8988T (cell line): ENCODE results near the gene CTNNA2.

Experiments
- DNase-seq: peaks from one replicate; pipeline ENCODE4 v3.0.0; 2011

The CTNNA2 gene

DNA sequence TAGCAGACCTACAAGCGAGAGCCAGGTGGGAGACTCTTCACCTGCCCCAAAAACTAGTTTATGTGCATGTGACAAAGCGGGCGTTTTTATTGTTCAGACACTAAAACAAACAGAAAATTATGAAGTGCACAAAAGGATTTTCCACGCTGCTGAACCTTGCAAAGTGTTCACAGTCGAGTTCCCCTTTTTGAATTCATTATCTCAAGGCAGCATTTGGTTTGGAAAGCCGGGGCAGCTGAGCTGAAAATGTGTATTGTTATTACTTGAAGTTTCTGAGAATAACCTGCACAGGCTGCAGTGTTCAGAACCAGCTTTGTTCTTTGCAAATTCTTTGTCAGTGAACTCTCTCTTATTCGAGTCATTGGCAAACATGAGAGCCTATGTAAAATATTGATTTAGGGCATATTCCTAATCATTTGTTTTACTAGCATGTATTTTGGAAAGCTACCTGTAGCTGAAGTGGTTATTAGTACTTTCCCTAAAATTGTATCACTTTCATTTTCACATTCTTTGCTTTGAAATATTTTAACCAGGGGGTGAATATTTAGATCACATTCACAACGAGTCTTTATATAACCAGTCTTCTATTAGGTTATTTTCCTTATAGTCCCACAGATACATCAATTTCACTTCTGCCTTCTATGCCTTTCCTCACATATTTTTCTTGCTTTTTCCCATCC, 732.2 kb downstream of the CTNNA2 start:
- no peak for DNase-seq

DNA sequence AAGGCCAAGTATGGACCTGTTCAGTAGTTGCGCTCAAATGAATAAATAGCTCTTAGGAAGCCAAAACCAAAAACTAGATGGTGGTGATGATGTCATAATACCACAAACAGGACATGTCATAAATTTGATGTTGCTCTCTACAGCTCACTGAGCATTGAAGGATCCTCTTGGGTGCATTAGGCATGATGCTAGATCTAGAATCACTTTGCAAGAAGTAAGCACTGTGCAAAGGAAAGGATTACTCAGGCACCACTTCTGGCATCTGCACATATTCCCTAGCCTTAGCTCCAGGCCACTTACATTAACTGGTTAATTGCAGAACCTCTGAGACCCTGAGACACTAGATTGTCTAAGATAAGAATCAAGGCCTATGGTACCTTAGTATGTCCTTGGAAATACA, 733.7 kb downstream of the CTNNA2 start:
- no peak for DNase-seq

DNA sequence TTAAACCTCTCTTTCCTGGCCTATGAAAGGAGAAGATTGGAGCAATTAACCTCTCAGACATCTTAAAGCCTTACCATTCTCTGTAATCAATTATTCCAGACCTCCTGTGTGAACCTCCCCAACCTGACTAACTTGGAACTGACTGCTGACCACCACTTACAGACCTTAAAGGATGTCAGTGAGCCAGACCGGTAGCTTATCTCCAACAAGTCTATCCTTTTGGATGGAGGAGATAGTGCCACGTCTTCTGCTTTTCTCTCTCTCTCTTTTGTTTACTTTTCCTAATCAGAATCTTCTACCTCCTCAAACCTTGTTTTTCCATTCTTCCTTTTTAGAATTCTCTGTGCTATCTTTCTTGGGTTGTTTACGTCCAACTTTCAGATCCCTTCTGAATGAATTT, 734.5 kb downstream of the CTNNA2 start:
- DNase-seq, result no peak

DNA sequence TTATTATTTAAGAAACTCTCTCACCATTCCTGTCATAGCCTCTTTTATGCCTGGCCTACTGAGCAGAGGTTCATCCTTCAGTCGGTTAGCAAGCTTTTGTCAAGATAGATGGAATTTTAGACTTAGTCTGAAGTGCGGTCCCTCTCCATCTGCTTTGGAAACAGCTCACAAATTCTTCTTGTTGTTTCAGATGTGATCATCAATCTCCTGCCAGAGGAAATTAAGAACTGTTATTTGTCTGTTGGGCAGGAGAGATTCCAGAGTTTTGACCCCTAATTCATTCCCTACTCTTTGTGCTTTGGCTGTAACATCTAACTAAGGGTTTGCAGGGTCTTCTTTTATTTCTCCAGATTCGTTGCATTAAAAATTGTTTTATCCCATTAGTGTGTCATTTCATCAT, 735.3 kb downstream of the CTNNA2 start:
- DNase-seq, result no peak

DNA sequence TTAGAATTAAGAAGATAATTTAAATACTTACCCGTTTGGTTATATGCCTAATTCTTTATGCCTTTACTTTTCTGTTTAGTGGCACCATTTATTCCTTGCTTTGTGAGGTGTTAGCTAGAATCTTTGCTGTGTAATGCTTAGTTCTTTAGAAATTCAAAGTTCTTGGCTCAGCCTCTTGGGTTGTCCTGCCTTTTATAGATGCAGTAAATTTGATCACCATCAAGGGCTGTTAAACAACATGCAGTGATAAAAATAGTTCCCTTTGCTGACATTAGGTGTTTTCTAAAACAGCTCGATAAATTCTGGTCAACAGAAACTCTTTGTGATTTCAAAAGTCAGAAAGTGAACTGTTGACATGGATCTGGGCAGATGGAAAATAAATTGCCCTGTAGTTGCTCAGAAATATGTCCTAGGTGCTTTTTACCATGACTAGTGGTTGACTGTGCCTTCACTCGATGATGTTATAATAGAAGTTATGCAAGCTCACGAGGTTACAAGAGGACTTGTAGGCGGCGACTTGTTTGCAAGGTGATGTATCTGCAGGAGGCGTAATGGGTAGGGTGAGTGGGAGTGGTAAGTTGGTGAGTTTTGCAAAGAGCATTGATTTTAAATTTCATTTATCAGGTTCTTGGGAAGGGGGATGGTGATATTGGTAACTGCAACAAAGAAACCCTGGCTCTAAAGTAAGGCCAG, 739.6 kb downstream of the CTNNA2 start:
- no peak for DNase-seq

DNA sequence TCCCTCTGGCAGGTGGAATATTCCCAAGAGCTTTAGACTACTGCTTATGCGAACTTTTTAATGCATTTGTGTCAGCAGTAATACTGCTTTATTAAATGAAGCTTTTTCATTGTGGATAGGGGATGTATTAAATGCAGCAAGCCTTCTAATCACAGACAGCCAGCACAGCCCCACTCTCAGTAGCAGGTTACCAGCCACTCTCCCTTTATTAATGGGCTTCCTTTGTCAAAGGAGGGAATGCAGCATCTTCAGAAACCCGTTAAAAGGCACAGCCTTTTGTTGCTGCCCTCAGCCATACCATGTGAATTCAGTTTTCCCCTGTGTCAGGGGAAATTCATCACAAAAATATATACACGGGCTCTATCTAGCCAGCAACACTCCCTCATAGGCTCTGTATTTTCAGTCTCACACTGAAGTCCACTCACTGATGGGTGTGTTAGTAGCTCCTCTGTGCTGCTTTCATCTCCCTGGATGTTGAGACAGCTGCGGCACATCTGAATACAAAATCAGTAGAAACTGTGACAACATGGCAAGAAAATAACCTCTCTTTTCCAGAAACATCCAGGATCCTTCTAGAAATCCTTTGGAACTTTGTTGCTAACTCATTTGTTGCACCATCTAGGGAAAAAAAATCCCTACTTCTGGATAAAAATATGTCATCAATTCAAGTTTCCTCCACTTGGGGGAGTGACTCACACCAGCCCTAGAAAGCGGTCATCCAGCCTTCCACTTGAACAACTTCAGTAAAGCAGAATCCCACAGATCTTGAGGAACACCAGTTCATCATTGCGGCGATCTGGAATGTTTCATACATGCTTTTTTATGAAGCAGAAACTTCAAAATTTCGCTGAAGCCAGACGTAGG, 743.3 kb downstream of the CTNNA2 start:
- DNase-seq, result no peak

DNA sequence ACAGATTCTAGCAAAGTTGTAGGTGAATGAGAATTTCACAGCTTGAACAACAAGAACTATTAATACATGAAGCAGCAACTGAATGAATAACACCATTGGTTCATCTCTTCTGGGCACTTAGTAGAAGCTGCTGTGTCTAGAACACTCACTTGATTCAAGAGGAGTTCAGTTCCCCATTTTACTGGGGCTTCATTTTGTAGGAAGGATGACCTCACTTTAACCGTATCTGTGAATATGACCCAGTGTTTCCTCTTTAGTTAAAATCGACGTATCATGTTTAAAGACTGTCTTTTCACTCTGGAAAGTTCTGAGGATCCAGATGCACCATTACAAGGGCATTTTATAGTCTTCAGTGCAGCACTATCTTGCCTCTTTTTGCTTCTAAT, 743.9 kb downstream of the CTNNA2 start:
- DNase-seq, result no peak

DNA sequence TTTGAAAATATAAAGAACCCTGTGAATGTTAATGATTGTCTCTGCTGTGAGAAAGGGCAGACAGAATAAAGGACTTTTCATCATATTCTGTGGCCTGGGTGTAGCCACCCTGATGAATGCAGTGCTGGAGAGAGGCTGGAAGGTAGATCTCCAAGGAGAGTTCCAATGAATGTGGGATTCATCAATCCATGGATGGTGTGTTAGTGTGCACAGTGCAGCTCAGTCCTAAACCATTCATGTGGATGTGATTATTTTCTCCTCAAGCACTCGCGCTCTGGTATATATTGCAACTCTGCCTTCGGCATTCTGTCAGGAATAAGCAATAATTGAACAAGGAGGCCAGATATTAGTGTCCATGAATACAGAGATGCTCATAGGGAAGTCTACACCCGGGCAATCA, 744.6 kb downstream of the CTNNA2 start:
- DNase-seq, result no peak

DNA sequence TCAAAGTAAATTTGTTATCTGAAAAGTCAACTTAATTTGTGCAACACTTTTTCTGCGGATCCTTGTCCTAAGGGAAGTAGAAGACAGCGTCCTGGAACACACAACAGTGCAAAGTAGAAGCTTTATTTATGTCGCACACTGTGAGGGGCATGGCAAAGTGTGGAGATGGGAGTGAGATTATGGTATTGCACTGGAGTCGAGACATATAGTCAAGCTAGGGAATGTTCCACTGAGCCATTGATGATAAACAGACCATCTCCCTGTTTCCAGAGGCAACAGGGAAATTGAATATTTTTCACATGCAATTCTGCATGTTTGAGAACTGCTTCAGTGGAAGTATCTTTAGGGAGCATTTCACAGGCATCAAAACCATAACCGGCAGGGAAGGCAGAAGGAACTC, 745.5 kb downstream of the CTNNA2 start:
- DNase-seq, result no peak

DNA sequence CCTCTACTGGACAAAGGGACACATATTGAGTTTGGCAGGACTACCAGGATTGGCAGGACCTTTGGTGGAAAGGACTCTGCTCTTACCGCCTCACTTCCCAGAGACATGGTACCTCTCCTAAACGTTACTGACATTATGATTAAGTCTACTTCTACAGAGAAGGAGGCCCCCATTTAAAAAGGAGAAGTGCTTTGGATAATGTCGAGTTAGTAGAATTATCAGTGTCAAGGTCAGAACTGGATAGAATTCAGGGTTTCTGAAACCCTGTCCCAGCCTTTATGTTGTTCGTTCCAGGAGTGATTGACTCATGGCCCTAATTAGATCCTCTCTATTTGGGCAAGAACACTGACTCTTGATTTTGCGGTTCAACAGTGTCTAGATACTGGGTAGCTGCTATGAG, 745.9 kb downstream of the CTNNA2 start:
- DNase-seq, result no peak

DNA sequence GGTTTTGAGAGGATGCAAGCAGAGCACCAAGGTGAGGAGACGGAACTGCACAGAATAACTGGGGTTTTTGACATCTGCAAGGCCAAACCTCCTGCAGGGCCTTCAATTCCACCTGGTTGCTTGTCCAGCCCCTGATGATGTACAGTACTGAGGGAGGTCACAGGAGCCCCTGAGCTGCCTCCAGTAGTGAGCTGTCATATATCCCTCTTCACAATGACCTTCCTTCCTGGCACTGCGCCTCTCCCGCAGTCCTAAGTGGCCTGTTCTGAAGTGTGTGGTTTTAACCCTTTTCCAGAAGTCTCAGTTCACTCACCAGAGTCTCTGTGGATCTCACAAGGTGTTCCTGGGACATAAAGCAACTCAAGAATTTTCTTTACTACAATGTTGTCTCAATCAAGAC, 746.4 kb downstream of the CTNNA2 start:
- DNase-seq, result no peak

DNA sequence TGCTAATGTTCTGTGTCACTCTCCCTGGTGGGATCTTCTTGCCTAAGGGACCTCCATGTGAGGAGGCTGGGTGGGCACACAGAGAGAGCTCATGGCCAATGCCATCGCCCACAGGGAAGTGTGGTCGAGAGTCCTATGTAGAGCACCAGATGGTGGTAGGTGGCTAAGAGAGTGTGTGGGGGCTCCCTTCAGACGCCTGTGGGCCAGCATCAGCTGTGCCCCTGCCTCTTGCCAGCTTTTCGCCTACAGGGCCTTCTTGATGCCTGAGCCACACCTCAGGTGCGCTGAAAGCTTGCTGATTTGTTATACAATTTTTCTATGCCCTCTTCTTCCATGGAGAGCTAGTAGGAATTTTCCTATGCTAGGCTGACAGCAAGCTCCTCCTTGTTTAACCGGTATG, 753.4 kb downstream of the CTNNA2 start:
- DNase-seq, result no peak

DNA sequence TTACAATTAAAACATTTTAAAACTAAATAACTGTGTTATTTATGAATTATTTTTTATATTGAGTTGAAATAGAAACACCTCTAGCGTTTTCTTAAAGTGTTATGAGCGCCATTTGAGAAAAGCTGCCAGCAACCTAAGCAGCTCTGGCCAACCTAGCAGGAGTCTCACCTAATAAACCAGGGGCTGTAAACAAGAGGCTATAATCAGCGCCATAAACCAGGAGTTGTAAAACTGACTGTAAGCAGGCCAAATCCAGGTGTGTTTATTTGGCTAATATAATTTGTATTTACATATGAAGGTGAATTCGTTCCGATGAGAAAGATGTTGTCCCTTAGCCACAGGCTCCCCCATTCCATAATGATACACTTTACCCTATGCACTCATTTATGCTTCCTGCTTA, 757.0 kb downstream of the CTNNA2 start:
- no peak for DNase-seq

DNA sequence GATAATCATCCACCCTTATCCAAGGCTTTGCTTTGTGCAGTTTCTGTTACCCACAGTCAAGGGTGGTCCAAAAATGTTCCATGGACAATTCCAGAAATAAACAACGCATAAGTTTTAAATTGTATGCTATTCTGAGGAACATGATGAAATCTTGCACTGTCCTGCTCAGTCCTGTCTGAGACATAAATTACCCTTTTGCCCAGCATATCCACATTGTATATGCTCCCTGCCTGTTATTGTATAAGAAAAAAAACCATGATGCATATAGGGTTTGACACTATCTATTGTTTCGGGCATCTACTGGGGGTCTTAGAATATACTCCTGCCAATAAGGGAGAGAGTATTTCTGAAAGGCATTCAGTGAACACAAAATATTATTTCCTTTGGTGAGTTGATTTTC, 767.7 kb downstream of the CTNNA2 start:
- no peak for DNase-seq

DNA sequence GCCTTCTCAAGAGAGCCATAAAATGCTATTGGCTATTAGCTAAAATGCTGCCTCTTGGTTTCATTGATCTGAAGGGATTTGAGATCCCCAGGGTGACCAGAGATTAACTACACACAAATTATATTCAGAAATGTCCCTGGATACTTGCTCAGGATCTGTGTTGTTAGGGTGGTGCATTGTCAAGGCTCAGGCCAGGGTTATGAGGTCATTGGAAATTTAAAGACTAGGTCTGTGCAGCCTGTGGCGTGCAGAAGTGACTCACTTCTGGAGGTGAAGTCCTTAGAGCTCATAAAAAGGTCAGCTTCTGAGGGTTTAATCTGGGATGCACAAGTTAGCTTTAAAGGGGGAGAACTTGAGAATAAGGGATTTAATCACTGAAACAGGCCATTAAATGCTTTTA, 768.2 kb downstream of the CTNNA2 start:
- no peak for DNase-seq

DNA sequence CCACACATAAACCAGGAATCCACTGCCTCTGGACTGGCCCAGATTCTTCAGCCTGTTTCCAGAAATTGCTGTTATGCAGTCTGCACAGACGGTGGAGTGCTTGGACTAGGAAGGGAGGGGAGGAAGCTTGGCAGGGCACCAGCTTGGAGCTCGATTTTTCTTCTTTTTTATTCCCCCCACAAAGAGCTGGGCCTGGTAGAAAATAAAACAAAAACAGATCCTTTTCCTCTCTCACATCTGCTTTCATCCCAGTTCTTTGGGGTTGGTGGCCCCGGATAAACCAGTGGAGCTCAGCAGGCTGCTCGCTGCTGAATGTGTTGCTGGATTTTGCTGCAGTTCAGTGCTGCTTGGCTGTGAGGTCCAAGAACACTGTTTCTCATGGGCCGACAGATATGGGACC, 775.7 kb downstream of the CTNNA2 start:
- no peak for DNase-seq

DNA sequence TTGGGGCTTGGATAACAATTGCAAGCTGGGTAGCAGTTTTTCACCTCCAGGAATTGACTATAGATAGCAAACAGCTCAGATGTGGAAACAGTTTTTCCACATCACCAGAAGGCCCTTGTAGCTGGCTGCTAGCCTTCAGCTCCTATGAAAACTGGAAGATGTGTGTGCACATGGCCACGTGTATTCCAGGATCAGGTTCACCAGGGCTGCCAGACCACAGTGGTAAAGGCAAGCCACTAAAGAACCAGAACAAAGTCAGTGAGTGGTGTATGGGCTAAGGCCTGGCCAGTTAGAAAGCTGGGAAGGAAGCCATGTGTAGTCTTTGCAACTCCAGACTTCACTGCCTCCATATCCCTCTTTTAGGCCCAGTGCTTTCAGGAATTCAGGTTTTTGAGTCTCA, 778.8 kb downstream of the CTNNA2 start:
- no peak for DNase-seq

DNA sequence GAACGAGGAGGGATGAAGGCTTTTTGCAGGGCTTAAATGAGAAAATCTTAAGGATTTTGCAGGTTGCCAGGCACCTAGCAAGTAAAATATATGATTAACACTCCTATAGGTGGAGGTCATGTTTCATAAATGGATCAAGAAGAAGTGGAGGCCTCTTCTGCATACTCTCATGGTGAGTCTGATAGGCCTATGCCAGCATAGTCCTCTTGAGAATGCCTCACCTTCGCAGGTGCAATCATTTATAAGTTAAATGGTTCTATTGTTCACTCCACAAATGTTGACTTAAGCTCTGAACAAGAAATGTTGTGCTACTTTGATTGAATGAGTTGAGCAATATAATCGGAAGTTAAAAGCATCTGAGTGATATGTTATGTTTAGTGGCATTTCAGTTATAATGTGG, 779.6 kb downstream of the CTNNA2 start:
- DNase-seq, result no peak

DNA sequence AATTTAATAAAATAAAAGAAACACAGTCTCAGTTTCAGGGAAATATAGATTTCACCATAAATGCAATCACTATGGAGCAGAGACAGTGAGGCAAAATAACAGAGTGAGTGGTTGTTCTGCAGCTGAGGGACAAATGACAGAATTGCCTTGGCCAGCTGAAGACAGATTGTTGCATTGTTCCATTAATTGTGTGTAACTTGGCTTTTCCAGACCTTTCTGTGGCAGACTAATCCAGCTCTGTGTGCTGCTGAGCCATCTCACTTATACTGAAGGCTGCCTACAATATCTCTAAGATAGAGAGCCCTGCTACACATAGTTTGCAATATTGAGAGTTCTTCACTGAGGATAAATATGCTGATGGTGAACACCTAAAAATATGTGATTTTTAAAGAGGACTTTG, 780.2 kb downstream of the CTNNA2 start:
- no peak for DNase-seq

DNA sequence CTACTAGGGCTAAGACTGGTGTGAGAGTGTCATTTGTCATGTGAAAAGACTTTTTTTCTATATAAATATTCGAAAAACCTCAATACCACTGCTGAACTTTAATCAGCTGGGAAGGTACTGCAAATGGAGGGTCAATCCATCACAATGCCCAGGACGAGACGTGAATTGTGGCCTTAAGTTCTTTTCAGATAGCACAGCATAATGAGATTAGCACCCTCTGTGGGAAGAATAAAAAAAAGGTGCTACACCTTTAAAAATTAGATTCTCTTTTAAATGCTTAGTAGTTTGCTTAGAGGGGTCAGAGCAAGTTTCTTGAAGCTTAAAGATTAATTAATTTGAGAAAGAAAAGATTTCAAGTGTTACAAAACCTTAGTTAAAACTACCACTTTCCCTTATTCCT, 786.1 kb downstream of the CTNNA2 start:
- DNase-seq, result no peak

DNA sequence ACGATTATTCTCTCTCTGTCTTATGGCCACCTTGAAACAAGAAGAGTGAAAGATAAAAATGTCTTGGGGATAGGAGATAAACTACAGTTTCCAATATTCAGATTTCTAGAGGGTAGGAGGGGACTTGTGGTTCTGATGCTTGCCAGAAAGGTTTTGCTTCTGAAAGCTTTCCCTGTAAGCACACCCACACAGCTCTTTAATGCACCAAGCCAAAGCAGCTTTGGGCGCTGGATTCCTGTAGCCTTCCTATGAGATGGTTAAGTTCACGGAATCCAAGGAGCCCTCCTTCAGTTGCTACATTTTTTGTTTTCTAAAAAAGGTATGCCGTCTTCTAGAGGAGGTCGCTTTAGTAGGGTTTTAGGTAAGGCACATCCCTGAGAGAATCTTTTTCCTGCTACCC, 786.8 kb downstream of the CTNNA2 start:
- no peak for DNase-seq

DNA sequence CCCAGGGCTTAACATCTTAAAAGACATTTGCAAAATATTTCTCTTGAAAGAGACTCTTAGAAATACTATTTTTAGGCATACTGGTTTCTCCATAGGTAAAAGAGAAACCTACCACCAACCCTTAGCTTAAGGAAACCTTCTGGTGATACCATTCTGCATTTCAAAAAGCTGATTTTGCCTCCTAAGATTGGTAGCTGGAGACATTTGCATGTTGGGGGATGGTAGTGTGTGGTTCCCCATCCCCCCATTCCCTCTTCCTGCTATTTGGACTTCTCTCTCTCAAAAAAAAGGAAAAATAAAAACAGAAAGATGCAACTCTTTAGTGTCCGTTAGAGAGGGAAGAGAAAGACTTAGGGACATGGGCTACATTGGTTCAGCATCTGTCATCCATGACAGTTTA, 787.5 kb downstream of the CTNNA2 start:
- no peak for DNase-seq

DNA sequence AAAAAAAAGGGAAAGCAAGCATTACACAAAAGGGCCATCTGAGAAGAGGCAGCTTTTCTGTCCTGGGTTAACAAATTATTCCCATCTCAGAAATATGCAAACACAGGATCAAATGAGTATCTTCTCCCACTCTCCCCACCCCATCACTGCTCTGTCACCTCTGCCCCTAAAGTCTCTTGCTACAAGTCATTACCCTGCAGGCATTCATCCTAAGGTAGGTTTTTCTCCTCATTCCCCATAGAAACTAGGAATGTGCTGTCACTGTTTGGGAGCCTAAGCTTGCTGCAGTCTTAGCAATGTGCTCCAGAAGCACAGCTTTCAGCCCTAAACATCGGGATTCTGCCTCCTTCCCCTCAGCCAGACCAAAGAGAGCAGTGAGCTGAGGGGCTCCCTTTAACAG, 788.1 kb downstream of the CTNNA2 start:
- DNase-seq, result no peak

DNA sequence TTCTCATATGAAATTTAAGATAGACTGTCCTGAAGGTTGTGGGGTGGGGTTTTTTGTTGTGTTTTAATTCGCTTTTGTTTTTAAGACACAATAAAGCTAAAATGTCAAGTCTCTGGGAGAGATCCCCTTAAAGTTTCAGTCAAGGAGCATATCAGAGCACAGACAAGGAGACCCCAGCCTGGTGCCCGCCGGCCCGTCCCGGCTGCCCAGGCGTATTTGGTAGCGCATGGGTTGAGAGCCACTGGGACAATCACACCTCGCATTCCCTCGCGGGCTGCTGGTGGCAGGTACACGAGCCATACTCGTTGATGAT, 789.1 kb downstream of the CTNNA2 start:
- DNase-seq, result no peak
